CD14-positive monocyte (primary cell): ENCODE measurements around the gene SLC39A3. TPM values are rescaled to one million over a fixed set of nuclear protein-coding genes. Genes with fewer than 3 reads are reported as not detected.

Experiments
- DNase-seq, 3 donors: peaks; one replicate each; pipeline ENCODE4 v3.0.0-alpha.2; 2011 to 2022
- H2AFZ ChIP-seq: 2 replicates; pipeline ENCODE4 v1.6.0; 2012; ENCODE audit warnings: mild to moderate bottlenecking, low read depth, low read length, inconsistent platforms; ENCODE audit not compliant: insufficient read depth, poor library complexity, severe bottlenecking
- H3K27ac ChIP-seq, 2 donors: 1 replicate in 1 of 2; 2 replicates in 1 of 2; pipeline ENCODE4 v1.5.1; 2012 to 2013; ENCODE audit warnings: low read length in 2 of 2, control low read depth in 1 of 2, inconsistent platforms in 1 of 2, low read depth in 1 of 2, mild to moderate bottlenecking in 1 of 2
- H3K27me3 ChIP-seq, 2 donors: one replicate each; pipeline versions ENCODE4 v1.6.0 to v1.6.1; 2011 to 2013; ENCODE audit warnings: low read length in 2 of 2; ENCODE audit not compliant: control insufficient read depth in 2 of 2, insufficient read depth in 2 of 2
- H3K36me3 ChIP-seq, 2 donors: replicated peaks in 1 of 2; 1 replicate in 1 of 2; 2 replicates in 1 of 2; pipeline versions ENCODE4 v1.5.1 to v1.6.1; 2012 to 2013; ENCODE audit warnings: low read length in 2 of 2, control low read depth in 1 of 2, inconsistent platforms in 1 of 2, mild to moderate bottlenecking in 1 of 2; ENCODE audit not compliant: insufficient read depth in 2 of 2, control insufficient read depth in 1 of 2
- H3K4me1 ChIP-seq, 2 donors: 1 replicate in 1 of 2; 2 replicates in 1 of 2; pipeline versions ENCODE4 v1.5.1 to v1.6.1; 2012 to 2013; ENCODE audit warnings: low read length in 2 of 2, control low read depth in 1 of 2, inconsistent platforms in 1 of 2, mild to moderate bottlenecking in 1 of 2, moderate library complexity in 1 of 2; ENCODE audit not compliant: insufficient read depth in 2 of 2, control insufficient read depth in 1 of 2
- H3K4me2 ChIP-seq: replicated peaks from 2 replicates; pipeline ENCODE3; 2012; ENCODE audit warnings: low read length, moderate library complexity, mild to moderate bottlenecking; ENCODE audit not compliant: poor library complexity, severe bottlenecking; ENCODE audit errors: extremely low read depth
- H3K4me3 ChIP-seq, 3 experiments: fragments of 200-600 bp in 1 of 3; sonication (generic) in 1 of 3; replicated peaks in 1 of 3; 1 replicate in 2 of 3; 2 replicates in 1 of 3; pipeline ENCODE4 v1.5.1; 2011 to 2013; ENCODE audit warnings: low read length in 3 of 3, mild to moderate bottlenecking in 3 of 3, control low read depth in 2 of 3, low read depth in 2 of 3, inconsistent platforms in 1 of 3, moderate library complexity in 1 of 3
- H3K79me2 ChIP-seq: 2 replicates; pipeline ENCODE4 v1.6.0; 2012; ENCODE audit warnings: mild to moderate bottlenecking, control low read depth, inconsistent platforms, low read length, moderate library complexity; ENCODE audit not compliant: insufficient read depth
- H3K9ac ChIP-seq: 2 replicates; pipeline ENCODE4 v1.6.0; 2017; ENCODE audit warnings: low read length, mild to moderate bottlenecking; ENCODE audit not compliant: insufficient read depth, poor library complexity, severe bottlenecking
- H3K9me3 ChIP-seq, 2 donors: replicated peaks in 1 of 2; 1 replicate in 1 of 2; 2 replicates in 1 of 2; pipeline versions ENCODE4 v1.5.1 to v1.6.1; 2012 to 2013; ENCODE audit warnings: low read length in 2 of 2, control low read depth in 1 of 2; ENCODE audit not compliant: control insufficient read depth in 1 of 2, insufficient read depth in 1 of 2
- H4K20me1 ChIP-seq: 2 replicates; pipeline ENCODE4 v1.6.0; 2012; ENCODE audit warnings: mild to moderate bottlenecking, low read length, control low read depth, moderate library complexity; ENCODE audit not compliant: insufficient read depth
- H3K27ac Mint-ChIP-seq, 7 donors: one replicate each; pipeline ENCODE4 v1.8.0; 2020; ENCODE audit warnings: mild to moderate bottlenecking in 7 of 7, mixed read lengths in 7 of 7, moderate library complexity in 6 of 7, inconsistent platforms in 2 of 7
- H3K27me3 Mint-ChIP-seq, 3 donors: one replicate each; pipeline ENCODE4 v1.8.0; 2021 to 2022; ENCODE audit warnings: low read depth in 3 of 3, mild to moderate bottlenecking in 3 of 3, mixed read lengths in 3 of 3, moderate library complexity in 3 of 3, inconsistent platforms in 1 of 3
- H3K36me3 Mint-ChIP-seq, 2 donors: one replicate each; pipeline ENCODE4 v1.8.0; 2020; ENCODE audit warnings: mixed read lengths in 2 of 2, inconsistent platforms in 1 of 2, mild to moderate bottlenecking in 1 of 2
- H3K4me1 Mint-ChIP-seq: one replicate; pipeline ENCODE4 v1.8.0; 2020; ENCODE audit warnings: mild to moderate bottlenecking, mixed read lengths
- H3K4me3 Mint-ChIP-seq, 2 donors: one replicate each; pipeline ENCODE4 v1.8.0; 2020; ENCODE audit warnings: mild to moderate bottlenecking in 2 of 2, mixed read lengths in 2 of 2, moderate library complexity in 1 of 2
- H3K9me3 Mint-ChIP-seq, 7 donors: one replicate each; pipeline ENCODE4 v1.8.0; 2020 to 2022; ENCODE audit warnings: mixed read lengths in 7 of 7, mild to moderate bottlenecking in 6 of 7, moderate library complexity in 6 of 7, inconsistent platforms in 2 of 7
- CTCF ChIP-seq: fragments of 200-600 bp; IDR thresholded peaks from one replicate; pipeline ENCODE4 v1.8.0; 2022; ENCODE audit warnings: antibody characterized with exemption, mild to moderate bottlenecking
- WGBS: methylation state at CpG from one replicate; pipeline ENCODE4 v1.1.5; 2013; ENCODE audit warnings: missing lambda C conversion rate; ENCODE audit not compliant: insufficient coverage; 5-methylcytosine and 5-hydroxymethylcytosine counted together
- intact Hi-C, 2 donors: fragments of 100-400 bp; cut with micrococcal nuclease; formaldehyde crosslinking; loops; one replicate each; pipeline versions ENCODE4 v1.15.0 to v1.15.1; 2023
- polyA plus RNA-seq, 3 donors: library from polyadenylated mRNA; depleted of rRNA in 1 of 3; unstranded in 2 of 3; stranded (reverse) in 1 of 3; fragments of 300-500 nt in 2 of 3; fragments of >200 nt in 1 of 3; fragmentation: Illumina TruSeq in 2 of 3; gene quantifications; 1 replicate in 2 of 3; 2 replicates in 1 of 3; pipeline ENCODE4 v1.2.3, GENCODE V29; 2012 to 2021

The SLC39A3 gene
- polyA plus RNA-seq, 3 donors = 14.2 to 39.5 (median 37.0) TPM

- H3K4me3 ChIP-seq = no peak overlapping the region
- DNase-seq = no peak
- intact Hi-C loops = no loop called here
- Mint-ChIP-seq H3K9me3 (peaks cover 0 to 4% (median 0%) of the 10 kb centered on the region in 7 donors), H3K27me3 (peaks cover 22 to 32% (median 32%) of the 10 kb centered on the region in 3 donors), H3K27ac (peak overlapping the region in 1 of 7 donors; percentile 26), H3K36me3 (peaks cover 5 to 18% of the 10 kb centered on the region in 2 donors), H3K4me3 (no peak overlapping the region), H3K4me1 (no peaks in the 10 kb centered on the region)
- H3K27me3 ChIP-seq = peaks cover 0 to 15% of the 10 kb centered on the region in 2 donors
- H4K20me1 ChIP-seq = no peaks in the 10 kb centered on the region
- peaks cover under 1 to 22% of the 10 kb centered on the region in 2 donors for H3K36me3 ChIP-seq
- WGBS = 80% methylated on average over 13 of the region's 23 CpGs
- H3K9me3 ChIP-seq = no peaks in the 10 kb centered on the region
- H3K9ac ChIP-seq = no peak overlapping the region
- no peaks in the 10 kb centered on the region for H3K79me2 ChIP-seq
- no peak overlapping the region for H3K27ac ChIP-seq
- no peak overlapping the region for H2AFZ ChIP-seq
- H3K4me1 ChIP-seq = no peaks in the 10 kb centered on the region
- H3K4me2 ChIP-seq = no peak overlapping the region
- TF ChIP-seq CTCF = no peak
Observed at GRCh38 chr19:2728783-2729387, 10.9 kb downstream of the SLC39A3 start.

GRCh38 chr19:2727640-2727944 is 12.2 kb downstream of the SLC39A3 start:
- H3K4me3 Mint-ChIP-seq = no peak overlapping the region

More at GRCh38 chr19:2727640-2727944, 12.2 kb downstream of the SLC39A3 start:
- 75% methylated on average over 12 of the region's 16 CpGs for WGBS
- Histone ChIP-seq H3K4me2 (no peak overlapping the region), H3K4me3 (no peak overlapping the region), H3K9me3 (no peaks in the 10 kb centered on the region), H3K79me2 (no peaks in the 10 kb centered on the region), H4K20me1 (no peaks in the 10 kb centered on the region), H2AFZ (no peak overlapping the region), H3K36me3 (peaks cover 0 to 9% of the 10 kb centered on the region in 2 donors), H3K9ac (no peak overlapping the region), H3K27me3 (peaks cover 0 to 17% of the 10 kb centered on the region in 2 donors), H3K27ac (no peak overlapping the region), H3K4me1 (peaks cover 0 to 5% of the 10 kb centered on the region in 2 donors)
- peaks cover 0 to 7% of the 10 kb centered on the region in 2 donors for H3K36me3 Mint-ChIP-seq
- DNase-seq = no peak
- TF ChIP-seq CTCF = no peak
- intact Hi-C loops = no loop called here
- H3K27ac Mint-ChIP-seq = no peak overlapping the region
- H3K27me3 Mint-ChIP-seq = peaks cover 23 to 44% (median 40%) of the 10 kb centered on the region in 3 donors
- H3K4me1 Mint-ChIP-seq = no peaks in the 10 kb centered on the region
- H3K9me3 Mint-ChIP-seq = peaks cover 0 to 4% (median 0%) of the 10 kb centered on the region in 7 donors
